SH-SY5Y (cell line): ENCODE results near the gene MRPL32.

Experiments
- GATA2 ChIP-seq: IDR thresholded peaks from 2 replicates; pipeline ENCODE4 v1.6.1; 2011; ENCODE audit warnings: mild to moderate bottlenecking, low read depth, low read length
- GATA3 ChIP-seq: IDR thresholded peaks from 2 replicates; pipeline ENCODE4 v1.6.1; 2011; ENCODE audit warnings: low read depth, mild to moderate bottlenecking, low read length, moderate library complexity

- TF ChIP-seq GATA2 = no peak
- TF ChIP-seq GATA3 = no peak
Observed at GRCh38 chr7:42932811-42933591, 825 bp downstream of the MRPL32 start.
